ENCODE measurements around the gene FERMT1.

FERMT1 gene

GRCh38 chr20:6157345-6157744 is 34.5 kb upstream of the FERMT1 start:
- DNase-seq (ENCODE audit: low read depth): peak; percentile 24
- no peak overlapping the region for H3K4me3 ChIP-seq (ENCODE audit: low read length)
- TF ChIP-seq CTCF (IDR thresholded peaks at IDR 0.05; ENCODE audit: insufficient read depth, low read depth, low read length, missing control alignments): peak; percentile 26

- no peak for TF ChIP-seq CTCF (IDR thresholded peaks at IDR 0.05; ENCODE audit: insufficient read depth, low read depth, low read length, missing control alignments)
- no peak overlapping the region for H3K4me3 ChIP-seq (ENCODE audit: low read length)
- DNase-seq (ENCODE audit: low read depth): peak; percentile 12
Measured at GRCh38 chr20:6152777-6153176, 29.9 kb upstream of the FERMT1 start.

- no peak for TF ChIP-seq CTCF (IDR thresholded peaks at IDR 0.05; ENCODE audit: insufficient read depth, low read depth, low read length, missing control alignments)
- no peak for DNase-seq (ENCODE audit: low read depth)
- no peak overlapping the region for H3K4me3 ChIP-seq (ENCODE audit: low read length)
Measured at GRCh38 chr20:6148073-6148472, 25.2 kb upstream of the FERMT1 start.

GRCh38 chr20:6142348-6142993 is 19.6 kb upstream of the FERMT1 start:
- DNase-seq (ENCODE audit: low read depth): peak; percentile 74
- TF ChIP-seq CTCF (IDR thresholded peaks at IDR 0.05; ENCODE audit: insufficient read depth, low read depth, low read length, missing control alignments): peak; percentile 83

GRCh38 chr20:6140947-6141346 is 18.1 kb upstream of the FERMT1 start:
- no peak for DNase-seq (ENCODE audit: low read depth)
- TF ChIP-seq CTCF (IDR thresholded peaks at IDR 0.05; ENCODE audit: insufficient read depth, low read depth, low read length, missing control alignments): peak; percentile 32
- no peak overlapping the region for H3K4me3 ChIP-seq (ENCODE audit: low read length)

More at GRCh38 chr20:6142348-6142993, 19.6 kb upstream of the FERMT1 start:
- H3K4me3 ChIP-seq (ENCODE audit: low read length): no peak overlapping the region

GRCh38 chr20:6135347-6135746 is 12.5 kb upstream of the FERMT1 start:
- no peak for DNase-seq (ENCODE audit: low read depth)
- H3K4me3 ChIP-seq (ENCODE audit: low read length): no peak overlapping the region
- TF ChIP-seq CTCF (IDR thresholded peaks at IDR 0.05; ENCODE audit: insufficient read depth, low read depth, low read length, missing control alignments): no peak

GRCh38 chr20:6134592-6134991 is 11.8 kb upstream of the FERMT1 start:
- TF ChIP-seq CTCF (IDR thresholded peaks at IDR 0.05; ENCODE audit: insufficient read depth, low read depth, low read length, missing control alignments): no peak
- H3K4me3 ChIP-seq (ENCODE audit: low read length): no peak overlapping the region
- DNase-seq (ENCODE audit: low read depth): no peak

All from epithelial cell of esophagus (primary cell).